Measurements from ENCODE around the gene CMC1.
"Not testable (repeated sequence)": the region's sequence is repeated elsewhere in the genome, so short reads cannot be mapped to it uniquely, and the experiment has no call there.

The CMC1 gene

GRCh38 chr3:28247286-28247685 lies 5.9 kb downstream of the CMC1 start:
- DNase-seq, result no peak

- DNase-seq, result no peak
These were observed 9.6 kb downstream of the CMC1 start for GRCh38 chr3:28250999-28251398.

- no peak for DNase-seq
These were observed 10.6 kb downstream of the CMC1 start for GRCh38 chr3:28252001-28252431.

DNA sequence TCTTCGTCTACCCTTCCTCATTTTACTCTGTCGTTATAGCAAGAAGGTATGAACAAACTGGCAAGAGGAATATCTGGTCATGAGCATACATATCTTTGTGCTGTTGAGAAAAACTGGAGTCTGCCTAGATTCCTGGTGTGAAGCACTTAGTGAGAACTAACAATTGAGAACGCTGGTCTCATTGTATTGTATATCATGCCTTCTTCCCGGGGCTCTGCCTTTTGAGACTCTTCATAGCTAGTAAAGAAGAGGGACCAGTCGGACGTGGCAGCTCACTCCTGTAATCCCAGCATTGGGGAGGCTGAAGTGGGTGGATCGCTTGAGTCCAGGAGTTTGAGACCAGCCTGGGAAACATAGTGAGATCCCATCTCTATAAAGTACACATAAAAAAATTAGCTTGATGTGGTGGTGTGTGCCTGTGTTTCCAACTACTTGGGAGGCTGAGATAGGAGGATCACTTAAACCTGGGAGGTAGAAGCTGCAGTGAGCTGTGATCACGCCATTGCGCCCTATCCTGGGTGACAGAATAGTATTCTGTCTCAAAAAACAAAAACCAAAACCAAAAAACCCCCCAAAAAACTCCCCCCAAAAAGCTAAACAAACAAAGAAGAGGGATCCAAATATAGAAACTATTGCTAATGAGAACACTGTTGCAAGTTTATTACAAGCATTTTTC lies 11.8 kb downstream of the CMC1 start:
- DNase-seq, result no peak

- no peak for DNase-seq
These were observed 20.6 kb downstream of the CMC1 start for GRCh38 chr3:28262001-28262400.

- DNase-seq, result no peak
These were observed 24.2 kb downstream of the CMC1 start for GRCh38 chr3:28265641-28266040.

GRCh38 chr3:28267984-28268849 lies 26.8 kb downstream of the CMC1 start:
- no peak for DNase-seq

DNA sequence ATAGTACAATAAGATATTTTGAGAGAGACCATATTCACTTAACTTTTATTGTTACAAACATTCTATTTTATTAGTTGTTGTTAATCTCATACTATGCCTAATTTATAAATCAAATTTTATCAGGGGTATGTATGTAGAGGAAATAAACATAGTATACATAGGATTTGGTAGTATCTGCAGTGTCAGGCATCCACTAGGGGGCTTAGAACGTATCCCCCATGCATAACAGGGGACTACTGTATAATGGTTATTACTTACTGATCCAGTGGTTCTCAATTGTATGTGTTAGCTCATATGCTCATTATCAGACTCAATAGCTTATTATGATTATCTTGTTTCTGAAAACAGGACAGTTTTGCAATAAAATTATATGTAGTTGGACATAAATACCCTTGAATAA lies 27.6 kb downstream of the CMC1 start:
- no peak for DNase-seq

GRCh38 chr3:28269884-28270283 lies 28.5 kb downstream of the CMC1 start:
- not testable (repeated sequence) for DNase-seq

DNA sequence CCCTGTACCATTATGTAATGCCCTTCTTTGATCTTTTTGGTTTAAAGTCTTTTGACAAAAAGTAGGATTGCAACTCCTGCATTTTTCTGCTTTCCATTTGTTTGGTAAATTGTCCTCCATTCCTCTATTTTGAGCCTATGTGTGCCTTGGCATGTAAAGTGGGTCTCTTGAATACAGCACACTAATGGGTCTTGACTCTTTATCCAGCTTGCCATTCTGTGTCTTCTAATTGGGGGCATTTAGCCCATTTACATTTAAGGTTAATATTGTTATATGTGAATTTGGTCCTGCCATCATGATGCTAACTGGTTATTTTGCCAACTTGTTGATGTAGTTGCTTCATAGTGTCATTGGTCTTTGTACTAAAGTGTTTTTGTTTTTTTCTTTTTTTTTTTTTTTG lies 32.4 kb downstream of the CMC1 start:
- no peak for DNase-seq

DNA sequence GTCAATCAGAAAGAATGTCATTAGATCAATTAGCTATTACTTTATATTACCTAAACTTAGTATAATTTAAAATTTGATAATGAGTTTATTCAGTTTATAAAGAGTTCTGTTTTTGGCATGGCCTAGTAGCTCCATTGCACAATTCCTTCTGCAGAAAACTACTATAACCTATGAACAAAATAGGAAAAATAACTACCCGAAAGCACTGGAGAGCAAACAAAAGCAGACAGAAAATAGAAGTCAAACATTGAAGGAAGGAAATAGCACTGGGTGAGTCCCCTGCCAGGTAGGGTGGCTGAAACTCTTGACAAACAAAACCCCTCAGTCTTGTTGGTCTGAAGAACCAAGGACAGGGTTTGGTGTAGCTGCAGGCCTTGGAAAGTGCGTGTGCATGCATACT lies 37.5 kb downstream of the CMC1 start:
- no peak for DNase-seq

GRCh38 chr3:28279770-28280169 lies 38.4 kb downstream of the CMC1 start:
- no peak for DNase-seq

- no peak for DNase-seq
These were observed 39.4 kb downstream of the CMC1 start for GRCh38 chr3:28280781-28281180.

GRCh38 chr3:28286595-28286994 lies 45.2 kb downstream of the CMC1 start:
- DNase-seq, result peak; percentile 1

GRCh38 chr3:28287046-28287445 lies 45.6 kb downstream of the CMC1 start:
- DNase-seq, result no peak

DNA sequence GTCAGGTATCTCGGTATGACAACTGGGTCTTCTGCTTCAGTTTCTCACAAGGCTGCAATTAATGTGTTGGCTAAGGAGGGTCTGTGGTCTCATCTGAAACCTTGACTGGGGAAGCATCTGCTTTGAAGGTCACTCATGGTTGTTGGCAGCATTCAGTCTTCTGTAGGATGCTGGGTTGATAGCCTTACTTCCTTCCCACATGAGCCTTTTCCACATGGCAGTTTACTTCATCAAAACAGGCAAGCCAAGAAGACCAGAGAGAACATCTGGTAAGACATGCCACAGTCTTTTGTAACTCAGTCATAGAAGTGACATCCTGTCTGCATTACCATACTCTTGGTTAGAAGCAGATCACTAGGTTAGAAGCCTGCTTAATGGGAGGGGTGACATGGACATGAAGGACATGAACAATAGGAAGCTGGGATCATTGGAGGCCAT lies 49.5 kb downstream of the CMC1 start:
- no peak for DNase-seq

- no peak for DNase-seq
These were observed 50.2 kb downstream of the CMC1 start for GRCh38 chr3:28291577-28291976.

DNA sequence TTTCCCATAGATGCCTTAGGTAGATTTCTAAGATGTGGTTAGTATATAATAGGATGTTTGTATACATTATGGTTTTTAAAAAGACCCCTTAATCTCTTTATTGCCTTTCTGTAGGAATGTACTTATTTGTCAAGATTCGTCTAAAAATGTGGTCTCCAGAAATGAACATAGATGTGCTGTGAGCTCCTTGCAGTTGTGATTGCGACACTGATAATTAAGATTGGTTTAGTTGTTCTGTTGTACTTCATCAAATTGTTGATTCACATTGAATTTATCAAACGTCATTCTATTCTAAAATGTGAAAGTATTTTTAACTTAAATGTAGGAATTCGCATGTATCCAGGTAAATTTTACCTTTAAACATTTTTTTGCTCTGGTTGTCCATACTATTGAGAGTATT lies 51.2 kb downstream of the CMC1 start:
- DNase-seq, result no peak

DNA sequence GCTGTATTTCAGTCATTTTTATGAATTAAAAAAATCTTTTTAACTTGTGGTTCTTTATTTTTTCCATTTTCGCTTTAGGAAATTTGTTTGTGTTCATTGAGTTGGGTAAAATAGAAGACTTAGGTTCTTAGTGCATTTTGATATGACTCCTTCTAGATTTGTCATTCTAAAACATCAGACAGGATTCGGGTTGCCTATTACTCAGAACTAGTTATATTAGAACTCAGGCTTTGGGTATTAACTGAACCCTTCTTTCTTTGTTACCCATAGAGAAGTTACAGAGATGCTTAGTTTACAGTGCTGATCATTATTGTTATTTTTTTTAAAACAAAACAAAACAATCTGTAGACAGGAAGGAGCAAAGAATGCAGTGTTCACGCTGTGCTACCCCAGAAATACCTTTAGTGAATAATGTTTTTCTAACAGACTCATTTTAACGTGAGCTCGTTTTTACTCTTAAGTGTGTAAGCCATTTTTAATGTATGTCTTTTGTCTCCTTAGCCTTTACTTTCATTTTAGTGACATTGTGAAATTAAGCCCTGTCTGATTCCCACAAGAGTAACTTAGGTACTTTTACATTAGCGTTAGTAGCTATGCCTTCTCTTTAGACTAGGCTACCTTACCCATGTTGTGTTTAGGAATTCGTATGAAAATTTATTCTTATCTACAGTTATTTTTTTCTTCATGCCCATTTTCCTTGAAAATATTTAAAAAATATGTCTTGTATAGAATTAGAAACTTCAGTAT lies 53.4 kb downstream of the CMC1 start:
- no peak for DNase-seq

DNA sequence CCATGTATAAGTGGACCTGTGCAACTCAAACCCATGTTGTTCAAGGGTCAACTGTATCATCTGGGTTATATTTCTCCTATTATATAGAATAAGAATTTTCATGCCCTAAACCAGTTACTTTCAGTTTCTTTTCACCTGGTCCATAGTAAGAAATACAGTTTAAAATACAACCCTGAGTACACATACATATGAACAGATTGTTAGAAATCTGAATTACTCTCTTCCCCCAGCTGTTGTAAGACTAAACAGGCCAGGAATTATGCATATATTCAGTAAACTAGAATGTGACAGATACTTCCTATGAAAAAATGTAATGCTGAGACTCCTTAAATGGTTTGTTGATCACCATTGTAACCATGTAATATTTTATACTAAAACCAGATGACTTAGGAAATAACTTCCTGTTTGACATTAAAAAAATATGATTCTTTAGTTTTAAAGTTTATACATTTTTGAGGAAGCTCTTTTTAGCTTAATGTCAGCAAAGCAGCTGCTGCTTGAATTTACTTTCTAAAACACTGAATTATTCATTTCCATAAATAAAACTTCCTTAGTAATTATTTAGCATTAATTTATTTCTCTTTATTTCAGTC lies 54.6 kb downstream of the CMC1 start:
- DNase-seq, result no peak

DNA sequence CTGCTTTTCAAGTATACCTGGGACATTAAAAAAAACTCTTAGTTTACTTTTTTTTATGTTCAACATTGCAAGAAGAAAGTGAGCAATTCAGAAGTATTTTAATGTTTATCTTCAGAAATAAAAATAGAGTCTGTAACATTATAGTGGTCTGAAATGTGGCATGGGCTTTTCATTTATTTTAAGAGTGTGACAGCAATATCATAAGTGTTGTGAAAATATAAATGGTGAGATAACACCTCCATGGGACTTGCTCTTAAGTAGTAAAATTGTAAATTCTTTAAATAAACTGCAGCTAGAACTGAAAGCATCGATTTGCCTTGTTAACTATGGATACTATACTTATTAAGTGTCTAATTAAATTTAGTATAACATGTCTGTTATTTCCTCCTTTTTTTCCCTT lies 58.3 kb downstream of the CMC1 start:
- no peak for DNase-seq

DNA sequence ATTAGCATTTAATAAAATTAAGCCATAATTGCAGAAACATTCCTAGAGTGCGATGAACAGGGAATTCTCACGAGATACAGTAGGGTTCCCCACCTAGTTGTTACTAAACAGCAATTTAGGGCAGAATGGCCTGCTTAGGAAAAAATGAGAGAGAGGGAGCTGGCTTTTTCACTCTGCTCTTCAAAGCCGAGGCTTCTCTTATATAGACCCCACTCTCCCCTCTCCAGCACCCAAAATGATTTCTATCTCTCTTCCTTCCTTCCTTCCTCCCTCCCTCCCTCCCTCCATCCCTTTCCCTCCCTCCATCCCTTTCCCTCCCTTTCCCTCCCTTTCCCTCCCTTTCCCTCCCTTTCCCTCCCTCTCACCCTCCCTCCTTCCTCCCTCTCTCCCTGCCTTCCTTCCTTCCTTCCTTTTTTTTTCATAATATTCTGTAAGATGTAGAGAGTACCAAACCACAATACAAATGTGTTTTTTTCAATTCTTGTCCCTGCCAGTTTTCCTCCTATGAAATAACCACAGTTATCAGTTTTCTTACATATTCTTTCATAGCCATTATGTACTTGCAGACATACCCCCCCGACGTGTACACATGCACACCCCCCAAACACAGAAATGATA lies 59.0 kb downstream of the CMC1 start:
- no peak for DNase-seq

- DNase-seq, result no peak
These were observed 60.3 kb downstream of the CMC1 start for GRCh38 chr3:28301688-28302087.
